Measurements from ENCODE around the gene DCUN1D1.
A peak's percentile ranks its signal among the peaks of the same experiment; 100 is the strongest.

- no peak for TF ChIP-seq EZH2 (IDR thresholded peaks at IDR 0.05)
- peak; percentile 47; the same call in 1 of the 2 replicates for TF ChIP-seq POLR2AphosphoS5 (IDR thresholded peaks at IDR 0.05; ENCODE audit: borderline replicate concordance, low read depth, low read length)
Measured at GRCh38 chr3:182980204-182981037, at the start of gene DCUN1D1.
